ENCODE measurements around the gene POLR2C. TPM values are rescaled to one million over a fixed set of nuclear protein-coding genes. Genes with fewer than 3 reads are reported as not detected.
A peak's percentile ranks its signal among the peaks of the same experiment; 100 is the strongest.

The POLR2C gene
- total RNA-seq (60.6 TPM), polyA plus RNA-seq (56.5 TPM)
- long read RNA-seq, donor 1, partial matches to known transcripts, result 0 of 1 reads
- long read RNA-seq, donor 1, other reads (novel, unspliced or antisense), result 0 of 1 reads
- long read RNA-seq, donor 2, result 0 reads
- long read RNA-seq, donor 3, transcript POLR2C-201 (9 exons, 2,057 nt), result major isoform, 60 of 79 reads
- long read RNA-seq, donor 3, partial matches to known transcripts, result 6 of 79 reads
- long read RNA-seq, donor 3, other reads (novel, unspliced or antisense), result 7 of 79 reads
- long read RNA-seq, donor 4, transcript POLR2C-201 (9 exons, 2,057 nt), result major isoform, 18 of 21 reads
- long read RNA-seq, donor 4, partial matches to known transcripts, result 0 of 21 reads
- long read RNA-seq, donor 4, other reads (novel, unspliced or antisense), result 0 of 21 reads
- long read RNA-seq, donor 5, transcript POLR2C-201 (9 exons, 2,057 nt), result major isoform, 53 of 66 reads
- long read RNA-seq, donor 5, partial matches to known transcripts, result 0 of 66 reads
- long read RNA-seq, donor 5, other reads (novel, unspliced or antisense), result 9 of 66 reads
- long read RNA-seq, donor 6, transcript POLR2C-201 (9 exons, 2,057 nt), result major isoform, 25 of 27 reads
- long read RNA-seq, donor 6, partial matches to known transcripts, result 0 of 27 reads
- long read RNA-seq, donor 6, other reads (novel, unspliced or antisense), result 0 of 27 reads
- long read RNA-seq, donor 7, transcript POLR2C-201 (9 exons, 2,057 nt), result major isoform, 39 of 51 reads
- long read RNA-seq, donor 7, partial matches to known transcripts, result 10 of 51 reads
- long read RNA-seq, donor 7, other reads (novel, unspliced or antisense), result 0 of 51 reads
- long read RNA-seq, donor 8, transcript POLR2C-201 (9 exons, 2,057 nt), result major isoform, 14 of 15 reads
- long read RNA-seq, donor 8, partial matches to known transcripts, result 0 of 15 reads
- long read RNA-seq, donor 8, other reads (novel, unspliced or antisense), result 0 of 15 reads
- long read RNA-seq, donor 9, transcript POLR2C-201 (9 exons, 2,057 nt), result major isoform, 25 of 34 reads
- long read RNA-seq, donor 9, partial matches to known transcripts, result 8 of 34 reads
- long read RNA-seq, donor 9, other reads (novel, unspliced or antisense), result 0 of 34 reads
- long read RNA-seq, donor 10, transcript POLR2C-201 (9 exons, 2,057 nt), result major isoform, 28 of 31 reads
- long read RNA-seq, donor 10, partial matches to known transcripts, result 0 of 31 reads
- long read RNA-seq, donor 10, other reads (novel, unspliced or antisense), result 0 of 31 reads

GRCh38 chr16:57462209-57462977 is at the start of gene POLR2C:
POLR2C (plus strand) TSS chr16:57462679; CDS start chr16:57462725, 46 bp downstream.
- peak within 1 kb of the TSS; percentile 30 to 57 for H3K27ac ChIP-seq (ENCODE audit: low read depth in 1 of 2, low read length in 1 of 2)
- H3K9me3 ChIP-seq (ENCODE audit: control insufficient read depth in 2 of 2, insufficient read depth in 1 of 2, low read length in 1 of 2), result no peaks in the 10 kb centered on the region
- WGBS, result 4% methylated on average over 47 of the region's 47 CpGs
- H3K27me3 ChIP-seq (ENCODE audit: control insufficient read depth in 2 of 2, insufficient read depth in 1 of 2, low read length in 1 of 2), result no peaks in the 10 kb centered on the region
- H3K4me1 ChIP-seq (ENCODE audit: control insufficient read depth in 2 of 2, insufficient read depth in 2 of 2, low read length in 2 of 2), result peaks cover 10 to 11% of the 10 kb centered on the region in 2 donors
- peaks cover 54 to 70% of the 10 kb centered on the region in 2 donors for H3K36me3 ChIP-seq (ENCODE audit: control insufficient read depth in 2 of 2, insufficient read depth in 2 of 2, low read length in 1 of 2)
- peak; percentile 76 to 95 (median 89) for DNase-seq (ENCODE audit: low read depth in 6 of 9, low spot score in 9 of 9)
- peak within 1 kb of the TSS; percentile 86 to 87 for H3K4me3 ChIP-seq (ENCODE audit: low read length in 2 of 2)

GRCh38 chr16:57413301-57413730 is 49.2 kb upstream of the POLR2C start:
- no peak overlapping the region for H3K27ac ChIP-seq (ENCODE audit: low read depth in 1 of 2, low read length in 1 of 2)
- no peak overlapping the region for H3K4me3 ChIP-seq (ENCODE audit: low read length in 2 of 2)
- no peak for DNase-seq (ENCODE audit: low read depth in 6 of 9, low spot score in 9 of 9)
- peaks cover 4 to 29% of the 10 kb centered on the region in 2 donors for H3K4me1 ChIP-seq (ENCODE audit: control insufficient read depth in 2 of 2, insufficient read depth in 2 of 2, low read length in 2 of 2)
- WGBS, result 89% methylated on average over 5 of the region's 5 CpGs
- no peaks in the 10 kb centered on the region for H3K36me3 ChIP-seq (ENCODE audit: control insufficient read depth in 2 of 2, insufficient read depth in 2 of 2, low read length in 1 of 2)
- H3K9me3 ChIP-seq (ENCODE audit: control insufficient read depth in 2 of 2, insufficient read depth in 1 of 2, low read length in 1 of 2), result peaks cover 1 to 5% of the 10 kb centered on the region in 2 donors
- no peaks in the 10 kb centered on the region for H3K27me3 ChIP-seq (ENCODE audit: control insufficient read depth in 2 of 2, insufficient read depth in 1 of 2, low read length in 1 of 2)

- peaks cover 4 to 32% of the 10 kb centered on the region in 2 donors for H3K4me1 ChIP-seq (ENCODE audit: control insufficient read depth in 2 of 2, insufficient read depth in 2 of 2, low read length in 2 of 2)
- no peaks in the 10 kb centered on the region for H3K27me3 ChIP-seq (ENCODE audit: control insufficient read depth in 2 of 2, insufficient read depth in 1 of 2, low read length in 1 of 2)
- H3K27ac ChIP-seq (ENCODE audit: low read depth in 1 of 2, low read length in 1 of 2), result no peak overlapping the region
- no peak for DNase-seq (ENCODE audit: low read depth in 6 of 9, low spot score in 9 of 9)
- 91% methylated on average over 7 of the region's 7 CpGs for WGBS
- H3K4me3 ChIP-seq (ENCODE audit: low read length in 2 of 2), result no peak overlapping the region
- peaks cover 1 to 5% of the 10 kb centered on the region in 2 donors for H3K9me3 ChIP-seq (ENCODE audit: control insufficient read depth in 2 of 2, insufficient read depth in 1 of 2, low read length in 1 of 2)
- no peaks in the 10 kb centered on the region for H3K36me3 ChIP-seq (ENCODE audit: control insufficient read depth in 2 of 2, insufficient read depth in 2 of 2, low read length in 1 of 2)
Observed at GRCh38 chr16:57413733-57414132, 48.7 kb upstream of the POLR2C start.

GRCh38 chr16:57416084-57416483 is 46.4 kb upstream of the POLR2C start:
- Histone ChIP-seq H3K36me3 (ENCODE audit: control insufficient read depth in 2 of 2, insufficient read depth in 2 of 2, low read length in 1 of 2) (no peaks in the 10 kb centered on the region), H3K9me3 (ENCODE audit: control insufficient read depth in 2 of 2, insufficient read depth in 1 of 2, low read length in 1 of 2) (peaks cover 2 to 5% of the 10 kb centered on the region in 2 donors), H3K27ac (ENCODE audit: low read depth in 1 of 2, low read length in 1 of 2) (no peak overlapping the region), H3K4me1 (ENCODE audit: control insufficient read depth in 2 of 2, insufficient read depth in 2 of 2, low read length in 2 of 2) (peaks cover 4 to 36% of the 10 kb centered on the region in 2 donors), H3K4me3 (ENCODE audit: low read length in 2 of 2) (no peak overlapping the region), H3K27me3 (ENCODE audit: control insufficient read depth in 2 of 2, insufficient read depth in 1 of 2, low read length in 1 of 2) (no peaks in the 10 kb centered on the region)
- WGBS, result 91% methylated on average over 16 of the region's 16 CpGs
- DNase-seq (ENCODE audit: low read depth in 6 of 9, low spot score in 9 of 9), result no peak

GRCh38 chr16:57419506-57419905 is 43.0 kb upstream of the POLR2C start:
- peaks cover 4 to 32% of the 10 kb centered on the region in 2 donors for H3K4me1 ChIP-seq (ENCODE audit: control insufficient read depth in 2 of 2, insufficient read depth in 2 of 2, low read length in 2 of 2)
- DNase-seq (ENCODE audit: low read depth in 6 of 9, low spot score in 9 of 9), result no peak
- WGBS, result 96% methylated on average over 6 of the region's 6 CpGs
- H3K27ac ChIP-seq (ENCODE audit: low read depth in 1 of 2, low read length in 1 of 2), result no peak overlapping the region
- no peak overlapping the region for H3K4me3 ChIP-seq (ENCODE audit: low read length in 2 of 2)
- H3K9me3 ChIP-seq (ENCODE audit: control insufficient read depth in 2 of 2, insufficient read depth in 1 of 2, low read length in 1 of 2), result peaks cover 1 to 5% of the 10 kb centered on the region in 2 donors
- no peaks in the 10 kb centered on the region for H3K36me3 ChIP-seq (ENCODE audit: control insufficient read depth in 2 of 2, insufficient read depth in 2 of 2, low read length in 1 of 2)
- no peaks in the 10 kb centered on the region for H3K27me3 ChIP-seq (ENCODE audit: control insufficient read depth in 2 of 2, insufficient read depth in 1 of 2, low read length in 1 of 2)

- Histone ChIP-seq H3K27me3 (ENCODE audit: control insufficient read depth in 2 of 2, insufficient read depth in 1 of 2, low read length in 1 of 2) (no peaks in the 10 kb centered on the region), H3K4me1 (ENCODE audit: control insufficient read depth in 2 of 2, insufficient read depth in 2 of 2, low read length in 2 of 2) (peaks cover 2 to 19% of the 10 kb centered on the region in 2 donors), H3K27ac (ENCODE audit: low read depth in 1 of 2, low read length in 1 of 2) (no peak overlapping the region), H3K9me3 (ENCODE audit: control insufficient read depth in 2 of 2, insufficient read depth in 1 of 2, low read length in 1 of 2) (peaks cover 0 to 1% of the 10 kb centered on the region in 2 donors), H3K4me3 (ENCODE audit: low read length in 2 of 2) (no peak overlapping the region), H3K36me3 (ENCODE audit: control insufficient read depth in 2 of 2, insufficient read depth in 2 of 2, low read length in 1 of 2) (peaks cover 5 to 8% of the 10 kb centered on the region in 2 donors)
- WGBS, result 80% methylated on average over 10 of the region's 10 CpGs
- peak in 1 of 9 donors; percentile 37 for DNase-seq (ENCODE audit: low read depth in 6 of 9, low spot score in 9 of 9)
Observed at GRCh38 chr16:57422026-57422944, 40.2 kb upstream of the POLR2C start.

GRCh38 chr16:57423152-57423551 is 39.3 kb upstream of the POLR2C start:
- H3K9me3 ChIP-seq (ENCODE audit: control insufficient read depth in 2 of 2, insufficient read depth in 1 of 2, low read length in 1 of 2), result peaks cover 0 to 1% of the 10 kb centered on the region in 2 donors
- WGBS, result 93% methylated on average over 2 of the region's 2 CpGs
- H3K36me3 ChIP-seq (ENCODE audit: control insufficient read depth in 2 of 2, insufficient read depth in 2 of 2, low read length in 1 of 2), result peaks cover 11 to 14% of the 10 kb centered on the region in 2 donors
- H3K4me1 ChIP-seq (ENCODE audit: control insufficient read depth in 2 of 2, insufficient read depth in 2 of 2, low read length in 2 of 2), result peaks cover 0 to 11% of the 10 kb centered on the region in 2 donors
- H3K27me3 ChIP-seq (ENCODE audit: control insufficient read depth in 2 of 2, insufficient read depth in 1 of 2, low read length in 1 of 2), result no peaks in the 10 kb centered on the region
- DNase-seq (ENCODE audit: low read depth in 6 of 9, low spot score in 9 of 9), result no peak
- H3K27ac ChIP-seq (ENCODE audit: low read depth in 1 of 2, low read length in 1 of 2), result no peak overlapping the region
- no peak overlapping the region for H3K4me3 ChIP-seq (ENCODE audit: low read length in 2 of 2)

Measured in thymus (tissue), 14 donors.